NCI-H2107 treated with DMSO at 0.1 percent for 48 hours (cell line): ENCODE data around the gene WDR43.

Experiments
- DNase-seq: peaks from one replicate; lab custom pipeline; 2025; ENCODE audit not compliant: unreplicated experiment; lab: John Stamatoyannopoulos, UW

Gene WDR43

GRCh38 chr2:28908172-28908571 is 13.7 kb downstream of the WDR43 start:
- DNase-seq, result no peak

GRCh38 chr2:28909655-28910353 is 15.3 kb downstream of the WDR43 start:
- no peak for DNase-seq

GRCh38 chr2:28915939-28916338 is 21.5 kb downstream of the WDR43 start:
- no peak for DNase-seq

GRCh38 chr2:28926847-28927246 is 32.4 kb downstream of the WDR43 start:
- DNase-seq, result no peak

DNA sequence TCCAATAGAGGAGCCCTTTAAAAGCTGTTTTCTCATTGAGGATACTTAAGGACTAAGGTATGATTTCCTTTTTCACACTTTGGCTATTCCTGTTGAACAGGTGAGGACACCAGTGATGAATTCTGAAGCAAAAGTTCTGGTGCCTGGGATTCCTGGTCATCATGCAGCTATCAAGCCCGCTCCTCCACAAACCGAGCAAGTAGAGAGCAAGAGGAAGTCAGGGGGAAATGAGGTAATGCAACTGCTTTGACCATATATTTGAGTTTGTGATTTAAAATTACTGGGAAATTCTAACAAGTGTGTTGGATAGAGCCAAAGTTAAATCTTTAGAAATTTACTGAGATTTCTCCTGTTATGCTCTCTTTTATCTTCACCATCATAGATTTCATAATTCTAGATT is 33.0 kb downstream of the WDR43 start:
- no peak for DNase-seq

DNA sequence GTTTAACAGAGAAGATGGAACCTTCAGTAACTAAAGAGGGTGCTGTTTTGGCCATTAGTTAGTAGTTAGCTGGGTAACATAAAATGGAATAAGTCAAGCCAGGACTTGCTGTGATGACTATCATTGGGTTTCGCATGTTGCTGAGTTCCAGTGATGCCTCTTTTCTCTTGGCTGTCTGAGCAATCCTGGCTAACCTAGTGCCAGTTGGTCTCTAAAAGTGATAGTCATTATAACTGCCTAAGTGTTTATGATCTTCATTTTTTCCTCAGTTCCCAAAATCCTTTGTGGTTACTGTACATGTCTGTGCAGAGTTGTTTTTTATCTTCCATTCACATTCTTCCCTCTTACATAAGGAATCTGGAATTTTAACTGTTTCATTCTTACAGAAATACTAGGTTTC is 33.4 kb downstream of the WDR43 start:
- DNase-seq, result no peak

GRCh38 chr2:28929581-28929980 is 35.1 kb downstream of the WDR43 start:
- DNase-seq, result no peak

- no peak for DNase-seq
These were observed 35.7 kb downstream of the WDR43 start for GRCh38 chr2:28930205-28930604.

DNA sequence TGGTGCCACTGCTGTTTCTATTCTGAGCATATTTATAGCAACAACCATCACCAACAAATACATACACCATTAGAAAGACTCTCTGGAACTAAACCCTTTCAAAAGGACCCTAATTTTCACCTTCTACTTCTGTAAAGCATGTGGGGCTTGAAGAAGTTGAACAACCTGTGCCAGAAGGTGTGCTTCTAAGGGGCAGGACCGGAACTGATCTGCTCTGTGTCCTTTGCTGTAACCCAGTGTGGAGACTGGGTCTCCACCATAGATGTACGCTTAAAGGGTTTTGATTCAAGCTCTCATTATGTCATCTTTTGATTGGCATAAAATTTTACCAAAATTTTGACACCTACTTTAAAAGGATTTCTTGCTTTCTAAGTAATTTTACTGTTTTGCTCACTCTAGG is 40.3 kb downstream of the WDR43 start:
- no peak for DNase-seq

DNA sequence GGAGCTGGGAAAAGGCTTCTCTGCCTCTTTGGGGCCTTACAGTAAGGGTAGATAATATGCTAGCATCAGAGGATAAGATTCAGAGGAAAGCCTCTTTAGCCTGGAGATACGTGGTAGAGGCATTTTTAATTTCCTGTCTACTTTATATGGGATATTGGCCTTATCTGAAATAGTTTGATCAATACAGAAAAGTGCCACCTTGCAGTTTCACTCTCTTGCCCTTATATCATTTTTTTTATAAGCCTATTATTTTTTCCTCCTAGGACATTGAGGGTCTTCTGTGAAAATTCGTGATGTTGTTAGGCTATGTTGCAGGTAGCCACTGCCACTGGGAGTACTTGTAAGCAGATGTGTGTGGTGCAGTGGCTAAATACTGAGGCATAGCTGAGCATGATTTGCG is 46.5 kb downstream of the WDR43 start:
- DNase-seq, result no peak

DNA sequence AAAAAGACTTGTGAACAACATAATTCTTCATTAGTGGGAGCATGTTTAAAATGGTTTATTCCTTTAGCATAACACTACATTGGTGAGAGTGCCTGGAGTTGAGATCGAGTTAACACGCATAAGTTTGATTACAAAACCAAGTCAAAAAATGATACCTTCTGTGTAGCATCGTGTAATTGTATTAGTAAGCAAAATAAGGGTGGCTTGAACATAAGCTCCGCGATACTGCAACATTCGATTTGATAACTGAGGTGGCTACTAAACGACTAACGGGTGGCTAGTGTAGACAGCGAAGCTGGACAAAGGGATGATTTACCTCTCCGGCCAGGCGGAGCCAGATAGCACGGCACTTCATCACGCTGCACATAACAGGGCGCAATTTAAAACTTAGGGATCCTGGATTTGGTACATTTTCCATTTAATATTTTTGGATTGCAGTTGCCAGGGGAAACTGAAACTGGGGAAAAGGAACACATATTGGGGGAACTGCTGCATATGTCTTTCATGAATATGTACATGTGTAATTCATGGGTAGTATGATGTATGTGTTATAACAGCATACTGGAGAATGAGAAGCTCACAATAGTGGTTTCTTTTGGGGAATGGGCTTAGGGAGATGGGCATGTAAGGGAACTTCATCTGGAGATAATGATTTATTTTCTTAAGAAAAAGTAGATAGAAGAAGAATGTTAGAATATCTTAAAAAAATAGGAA is 50.2 kb downstream of the WDR43 start:
- DNase-seq, result no peak

- DNase-seq, result no peak
These were observed 53.7 kb downstream of the WDR43 start for GRCh38 chr2:28948160-28948559.

DNA sequence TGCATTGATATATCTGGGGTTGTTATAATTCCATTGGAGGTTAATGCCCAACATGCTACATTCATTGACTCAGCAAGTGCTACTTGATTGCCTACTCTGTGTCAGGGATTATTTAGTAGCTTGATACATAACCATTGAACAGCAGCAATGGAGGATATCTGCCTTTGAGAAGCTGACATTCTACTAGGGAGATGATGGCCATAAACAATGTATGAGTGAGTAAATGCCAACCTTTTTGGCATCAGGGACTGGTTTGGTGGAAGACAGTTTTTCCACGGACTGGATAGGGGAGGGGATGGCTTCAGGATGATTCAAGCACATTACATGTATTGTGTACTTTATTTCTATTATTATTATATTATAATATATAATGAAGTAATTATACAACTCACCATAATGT is 54.7 kb downstream of the WDR43 start:
- DNase-seq, result no peak

- no peak for DNase-seq
These were observed 55.3 kb downstream of the WDR43 start for GRCh38 chr2:28949617-28950305.

GRCh38 chr2:28950941-28951630 is 56.6 kb downstream of the WDR43 start:
- no peak for DNase-seq

GRCh38 chr2:28951910-28952835 is 57.7 kb downstream of the WDR43 start:
- no peak for DNase-seq

DNA sequence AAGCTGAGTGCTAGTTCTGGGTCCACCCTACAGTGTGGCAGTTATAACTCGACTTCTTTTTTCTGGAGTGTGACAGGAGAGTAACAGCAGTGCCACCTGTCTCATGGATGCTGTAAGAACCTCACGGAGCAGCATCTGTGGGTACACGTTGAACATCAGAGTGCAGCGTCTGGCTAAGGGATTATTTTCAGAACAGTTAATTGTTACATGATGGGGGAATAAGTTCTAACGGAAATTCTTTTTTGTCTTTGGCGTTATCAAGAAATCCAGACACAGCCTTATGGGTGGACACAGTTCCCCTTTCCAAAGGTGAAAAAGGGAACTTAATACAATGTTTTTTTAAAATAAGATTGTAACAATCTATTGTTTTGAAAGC is 58.4 kb downstream of the WDR43 start:
- no peak for DNase-seq

- DNase-seq, result no peak
These were observed 61.0 kb downstream of the WDR43 start for GRCh38 chr2:28955467-28955866.

- DNase-seq, result no peak
These were observed 62.0 kb downstream of the WDR43 start for GRCh38 chr2:28956415-28956826.

GRCh38 chr2:28956890-28957289 is 62.4 kb downstream of the WDR43 start:
- DNase-seq, result no peak

- DNase-seq, result peak; percentile 73
These were observed 64.2 kb downstream of the WDR43 start for GRCh38 chr2:28958689-28959088.
